BLaER1 treated with 17β-estradiol and CSF1 and Interleukin-3, amounts not matched to agents 10 nM and 100 nM (cell line): ENCODE results near the gene PIK3R4.

Experiments
- H3K27ac ChIP-seq, 11 experiments: shearing (Covaris generic); formaldehyde crosslinking; 2 replicates each; pipeline ENCODE4 v1.8.1; 2022
- H3K27me3 ChIP-seq, 11 experiments: shearing (Covaris generic); formaldehyde crosslinking; 2 replicates each; pipeline ENCODE4 v1.8.1; 2022
- H3K36me3 ChIP-seq, 11 experiments: shearing (Covaris generic); formaldehyde crosslinking; 2 replicates each; pipeline ENCODE4 v1.8.1; 2022
- H3K4me1 ChIP-seq, 10 experiments: shearing (Covaris generic); formaldehyde crosslinking; 2 replicates each; pipeline ENCODE4 v1.8.1; 2022
- H3K4me2 ChIP-seq, 11 experiments: shearing (Covaris generic); formaldehyde crosslinking; 2 replicates each; pipeline ENCODE4 v1.8.1; 2022
- H3K4me3 ChIP-seq, 10 experiments: shearing (Covaris generic); formaldehyde crosslinking; 2 replicates each; pipeline ENCODE4 v1.8.1; 2022
- H3K9ac ChIP-seq, 11 experiments: shearing (Covaris generic); formaldehyde crosslinking; 2 replicates each; pipeline ENCODE4 v1.8.1; 2022
- H3K9me3 ChIP-seq, 11 experiments: shearing (Covaris generic); formaldehyde crosslinking; replicated peaks in 1 of 11; 2 replicates each; pipeline ENCODE4 v1.8.1; 2022
- H4K20me1 ChIP-seq, 11 experiments: shearing (Covaris generic); formaldehyde crosslinking; 2 replicates each; pipeline ENCODE4 v1.8.1; 2022
- Cebpa-rat ChIP-seq, 11 experiments: shearing (Covaris generic); IDR thresholded peaks; 2 replicates each; pipeline ENCODE4 v1.8.1; 2022

The PIK3R4 gene

DNA sequence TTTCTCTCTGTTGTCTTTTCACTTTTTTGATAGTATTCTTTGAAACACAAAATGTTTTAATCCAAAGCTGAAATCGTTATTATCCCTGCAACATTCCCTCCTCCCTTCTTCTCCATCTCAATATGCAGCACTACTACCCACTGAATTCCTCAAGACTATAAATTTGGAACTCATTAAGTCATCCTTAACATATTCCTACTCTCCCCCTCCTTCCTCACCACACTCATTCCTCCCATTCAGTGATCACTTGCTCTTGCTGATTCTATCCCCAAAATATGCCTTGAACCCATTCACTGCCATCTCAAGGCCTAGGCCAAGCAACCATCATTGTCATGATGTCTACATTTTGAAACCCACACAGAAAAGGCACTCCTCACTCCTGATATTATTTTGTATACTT is 2.4 kb upstream of the PIK3R4 start:
- Histone ChIP-seq H3K4me1 (peaks cover 20 to 28% (median 21%) of the 10 kb centered on the region in 10 experiments), H4K20me1 (peaks cover 0 to 11% (median 0%) of the 10 kb centered on the region in 11 experiments; a peak in 3 of 22 replicates), H3K27ac (no peak overlapping the region), H3K27me3 (no peaks in the 10 kb centered on the region), H3K36me3 (peaks cover 0 to 10% (median 8%) of the 10 kb centered on the region in 11 experiments; a peak in 10 of 22 replicates), H3K4me2 (no peak overlapping the region), H3K4me3 (no peak overlapping the region), H3K9ac (no peak overlapping the region), H3K9me3 (no peaks in the 10 kb centered on the region)
- TF ChIP-seq Cebpa-rat (IDR thresholded peaks at IDR 0.05): no peak

GRCh38 chr3:130748467-130748861 is 1.8 kb upstream of the PIK3R4 start:
- peak overlapping the region in 9 of 10 experiments; percentile 83 to 98 (median 92); a peak in 15 of 20 replicates for H3K4me3 ChIP-seq
- H3K27ac ChIP-seq: peak overlapping the region in 4 of 11 experiments; percentile 11 to 93 (median 88); a peak in 4 of 22 replicates
- no peaks in the 10 kb centered on the region for H3K27me3 ChIP-seq
- TF ChIP-seq Cebpa-rat (IDR thresholded peaks at IDR 0.05): no peak
- peaks cover 0 to 16% (median 13%) of the 10 kb centered on the region in 11 experiments; a peak in 17 of 22 replicates for H3K36me3 ChIP-seq
- H3K9me3 ChIP-seq: no peaks in the 10 kb centered on the region
- H4K20me1 ChIP-seq: peaks cover 0 to 16% (median 2%) of the 10 kb centered on the region in 11 experiments; a peak in 5 of 22 replicates
- peaks cover 25 to 33% (median 27%) of the 10 kb centered on the region in 10 experiments for H3K4me1 ChIP-seq
- H3K4me2 ChIP-seq: peak overlapping the region; percentile 56 to 99 (median 86); a peak in 17 of 22 replicates
- H3K9ac ChIP-seq: peak overlapping the region in 1 of 11 experiments; percentile 94; a peak in 5 of 22 replicates

DNA sequence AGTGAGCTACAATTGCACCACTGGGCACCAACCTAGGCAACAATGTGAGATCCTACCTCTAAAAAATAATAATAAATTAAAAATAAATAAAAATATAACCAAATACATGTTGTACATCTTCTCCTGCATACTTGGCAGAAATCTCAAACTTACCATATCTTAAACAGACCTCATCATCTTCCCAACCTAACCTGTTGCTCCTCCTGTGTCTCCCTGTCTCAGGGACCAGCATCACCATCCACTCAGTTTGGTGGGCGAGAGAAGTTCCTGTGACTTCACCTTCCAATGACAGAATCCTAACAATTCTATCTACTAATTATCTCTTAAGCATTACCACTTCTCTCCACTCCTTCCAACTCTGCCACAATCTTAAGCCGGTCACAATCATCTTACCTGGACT is 3.3 kb downstream of the PIK3R4 start:
- H3K27me3 ChIP-seq: no peaks in the 10 kb centered on the region
- peak overlapping the region; percentile 81 to 99 (median 89) for H3K4me2 ChIP-seq
- H4K20me1 ChIP-seq: peaks cover 0 to 39% (median 4%) of the 10 kb centered on the region in 11 experiments; a peak in 7 of 22 replicates
- H3K9ac ChIP-seq: peak overlapping the region in 5 of 11 experiments; percentile 11 to 29 (median 21); a peak in 4 of 22 replicates
- H3K4me1 ChIP-seq: peaks cover 44 to 53% (median 47%) of the 10 kb centered on the region in 10 experiments
- no peak overlapping the region for H3K27ac ChIP-seq
- H3K4me3 ChIP-seq: peak overlapping the region in 3 of 10 experiments; percentile 3 to 20 (median 7); a peak in 1 of 20 replicates
- H3K36me3 ChIP-seq: peaks cover 18 to 66% (median 52%) of the 10 kb centered on the region in 11 experiments
- 0 out of 22 replicates have a peak, but pooled peaks cover 0 to 4% (median 0%) of the 10 kb centered on the region in 11 experiments for H3K9me3 ChIP-seq
- TF ChIP-seq Cebpa-rat (IDR thresholded peaks at IDR 0.05): no peak

DNA sequence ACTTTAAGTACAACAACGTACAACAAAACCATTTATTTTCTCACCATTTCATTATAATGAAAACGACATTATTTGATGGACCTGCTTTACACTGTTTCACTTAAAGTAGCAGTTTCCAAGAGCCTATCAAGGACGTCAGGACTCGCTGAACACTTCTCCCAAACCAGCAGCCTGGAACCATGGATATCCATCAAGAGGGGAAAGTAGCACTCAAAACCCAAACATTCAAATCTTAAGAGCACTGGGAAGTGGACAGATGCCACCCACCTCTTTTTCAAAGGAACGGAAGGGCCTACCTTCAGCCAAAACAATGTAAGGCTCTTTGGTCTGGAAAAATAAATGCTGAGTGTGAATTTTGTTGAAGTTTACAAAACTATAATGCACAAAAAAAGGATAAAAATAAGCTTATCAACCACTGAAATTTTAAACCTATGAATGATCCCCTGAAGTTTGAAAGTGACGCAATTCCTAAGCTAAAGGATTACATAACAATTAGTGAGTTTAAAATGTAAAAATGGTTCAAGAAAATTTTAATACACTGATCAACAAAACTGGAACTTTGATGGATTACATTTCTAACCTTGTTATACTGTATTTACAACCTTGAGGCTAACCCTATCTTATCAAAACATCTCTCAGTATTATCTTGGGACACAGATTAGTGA is 4.6 kb downstream of the PIK3R4 start:
- peak overlapping the region; percentile 8 to 99 (median 86); a peak in 19 of 22 replicates for H3K4me2 ChIP-seq

GRCh38 chr3:130739848-130740247 is 6.8 kb downstream of the PIK3R4 start:
- peaks cover 0 to 59% (median 6%) of the 10 kb centered on the region in 11 experiments; a peak in 8 of 22 replicates for H4K20me1 ChIP-seq
- no peak overlapping the region for H3K4me3 ChIP-seq
- no peak overlapping the region for H3K4me2 ChIP-seq
- H3K9me3 ChIP-seq: 0 out of 22 replicates have a peak, but pooled peaks cover 0 to 4% (median 0%) of the 10 kb centered on the region in 11 experiments
- H3K9ac ChIP-seq: no peak overlapping the region
- H3K4me1 ChIP-seq: peaks cover 25 to 40% (median 34%) of the 10 kb centered on the region in 10 experiments
- H3K36me3 ChIP-seq: peaks cover 41 to 100% (median 69%) of the 10 kb centered on the region in 11 experiments
- TF ChIP-seq Cebpa-rat (IDR thresholded peaks at IDR 0.05): no peak
- no peak overlapping the region for H3K27ac ChIP-seq
- no peaks in the 10 kb centered on the region for H3K27me3 ChIP-seq

More for the DNA sequence above, 4.6 kb downstream of the PIK3R4 start:
- Histone ChIP-seq H3K27me3 (no peaks in the 10 kb centered on the region), H3K9me3 (0 out of 22 replicates have a peak, but pooled peaks cover 0 to 4% (median 0%) of the 10 kb centered on the region in 11 experiments), H4K20me1 (peaks cover 0 to 49% (median 6%) of the 10 kb centered on the region in 11 experiments; a peak in 8 of 22 replicates), H3K4me1 (peaks cover 39 to 53% (median 46%) of the 10 kb centered on the region in 10 experiments), H3K9ac (no peak overlapping the region), H3K4me3 (no peak overlapping the region), H3K36me3 (peaks cover 24 to 79% (median 56%) of the 10 kb centered on the region in 11 experiments), H3K27ac (no peak overlapping the region)
- no peak for TF ChIP-seq Cebpa-rat (IDR thresholded peaks at IDR 0.05)

- H3K27ac ChIP-seq: no peak overlapping the region
- H4K20me1 ChIP-seq: peaks cover 0 to 43% (median 5%) of the 10 kb centered on the region in 11 experiments; a peak in 7 of 22 replicates
- no peak overlapping the region for H3K4me2 ChIP-seq
- H3K4me3 ChIP-seq: no peak overlapping the region
- peaks cover 51 to 100% (median 75%) of the 10 kb centered on the region in 11 experiments for H3K36me3 ChIP-seq
- H3K27me3 ChIP-seq: no peaks in the 10 kb centered on the region
- H3K9me3 ChIP-seq: 0 out of 22 replicates have a peak, but pooled peaks cover 0 to 4% (median 0%) of the 10 kb centered on the region in 11 experiments
- TF ChIP-seq Cebpa-rat (IDR thresholded peaks at IDR 0.05): no peak
- no peak overlapping the region for H3K9ac ChIP-seq
- H3K4me1 ChIP-seq: peaks cover 9 to 24% (median 18%) of the 10 kb centered on the region in 10 experiments
These were observed 8.4 kb downstream of the PIK3R4 start for GRCh38 chr3:130738241-130738640.

- Histone ChIP-seq H3K9me3 (0 out of 22 replicates have a peak, but pooled peaks cover 0 to 4% (median 0%) of the 10 kb centered on the region in 11 experiments), H3K4me1 (peaks cover 3 to 18% (median 11%) of the 10 kb centered on the region in 10 experiments; a peak in 19 of 20 replicates), H3K36me3 (peaks cover 49 to 100% (median 73%) of the 10 kb centered on the region in 11 experiments), H4K20me1 (peaks cover 0 to 40% (median 5%) of the 10 kb centered on the region in 11 experiments; a peak in 7 of 22 replicates), H3K27ac (no peak overlapping the region), H3K9ac (no peak overlapping the region), H3K4me3 (no peak overlapping the region), H3K4me2 (no peak overlapping the region), H3K27me3 (no peaks in the 10 kb centered on the region)
- no peak for TF ChIP-seq Cebpa-rat (IDR thresholded peaks at IDR 0.05)
These were observed 9.0 kb downstream of the PIK3R4 start for GRCh38 chr3:130737622-130738021.

- Histone ChIP-seq H3K9me3 (no peaks in the 10 kb centered on the region), H4K20me1 (peaks cover 0 to 26% (median 5%) of the 10 kb centered on the region in 11 experiments; a peak in 8 of 22 replicates), H3K4me1 (no peaks in the 10 kb centered on the region), H3K4me2 (no peak overlapping the region), H3K27ac (no peak overlapping the region), H3K27me3 (no peaks in the 10 kb centered on the region), H3K4me3 (no peak overlapping the region), H3K36me3 (peaks cover 33 to 99% (median 70%) of the 10 kb centered on the region in 11 experiments), H3K9ac (no peak overlapping the region)
- TF ChIP-seq Cebpa-rat (IDR thresholded peaks at IDR 0.05): no peak
These were observed 13.3 kb downstream of the PIK3R4 start for GRCh38 chr3:130733236-130733875.
